GM12874 (cell line): ENCODE results near the gene ZNF780A.

Experiments used
- TF ChIP-seq, protein P1 (sequence below): IDR thresholded peaks from 2 replicates; pipeline ENCODE4 v1.5.1; 2011; ENCODE audit warnings: low read depth, mild to moderate bottlenecking, control low read depth, low read length, moderate library complexity; ENCODE audit not compliant: insufficient read depth

Gene ZNF780A

DNA sequence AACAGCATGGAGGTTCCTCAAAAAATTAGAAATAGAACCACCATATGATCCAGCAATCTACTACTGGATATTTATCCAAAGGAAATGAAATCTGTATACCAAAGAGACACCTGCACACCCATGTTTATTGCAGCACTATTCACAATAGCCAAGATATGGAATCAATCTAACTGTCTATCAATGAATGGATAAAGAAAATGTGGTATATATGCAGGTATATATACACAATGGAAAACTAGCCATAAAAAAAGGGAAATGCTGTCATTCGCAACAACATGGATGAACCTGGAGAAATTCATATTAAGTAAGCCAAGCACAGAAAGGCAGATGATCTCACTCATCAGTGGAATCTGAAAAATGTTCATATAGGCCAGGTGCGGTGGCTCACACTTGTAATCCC, 37.3 kb downstream of the ZNF780A start:
- TF ChIP-seq, protein P1, sequence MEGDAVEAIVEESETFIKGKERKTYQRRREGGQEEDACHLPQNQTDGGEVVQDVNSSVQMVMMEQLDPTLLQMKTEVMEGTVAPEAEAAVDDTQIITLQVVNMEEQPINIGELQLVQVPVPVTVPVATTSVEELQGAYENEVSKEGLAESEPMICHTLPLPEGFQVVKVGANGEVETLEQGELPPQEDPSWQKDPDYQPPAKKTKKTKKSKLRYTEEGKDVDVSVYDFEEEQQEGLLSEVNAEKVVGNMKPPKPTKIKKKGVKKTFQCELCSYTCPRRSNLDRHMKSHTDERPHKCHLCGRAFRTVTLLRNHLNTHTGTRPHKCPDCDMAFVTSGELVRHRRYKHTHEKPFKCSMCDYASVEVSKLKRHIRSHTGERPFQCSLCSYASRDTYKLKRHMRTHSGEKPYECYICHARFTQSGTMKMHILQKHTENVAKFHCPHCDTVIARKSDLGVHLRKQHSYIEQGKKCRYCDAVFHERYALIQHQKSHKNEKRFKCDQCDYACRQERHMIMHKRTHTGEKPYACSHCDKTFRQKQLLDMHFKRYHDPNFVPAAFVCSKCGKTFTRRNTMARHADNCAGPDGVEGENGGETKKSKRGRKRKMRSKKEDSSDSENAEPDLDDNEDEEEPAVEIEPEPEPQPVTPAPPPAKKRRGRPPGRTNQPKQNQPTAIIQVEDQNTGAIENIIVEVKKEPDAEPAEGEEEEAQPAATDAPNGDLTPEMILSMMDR, result no peak

DNA sequence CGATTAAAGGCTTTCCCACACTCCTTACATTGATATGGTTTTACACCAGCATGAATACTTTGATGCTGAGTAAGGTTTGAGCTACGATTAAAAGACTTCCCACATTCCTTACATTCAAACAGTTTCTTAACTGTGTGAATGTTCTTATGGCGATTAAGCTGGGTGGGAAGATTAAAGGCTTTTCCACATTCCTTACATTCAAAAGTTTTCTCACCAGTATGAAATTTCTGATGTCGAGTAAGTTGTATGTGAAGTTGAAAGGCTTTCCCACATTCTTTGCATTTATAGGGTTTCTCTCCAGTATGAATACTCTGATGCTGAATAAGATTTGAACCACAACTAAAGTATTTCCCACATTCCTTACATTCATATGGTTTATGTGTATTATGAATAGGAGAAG, 54.7 kb downstream of the ZNF780A start:
- TF ChIP-seq, protein P1, result no peak

DNA sequence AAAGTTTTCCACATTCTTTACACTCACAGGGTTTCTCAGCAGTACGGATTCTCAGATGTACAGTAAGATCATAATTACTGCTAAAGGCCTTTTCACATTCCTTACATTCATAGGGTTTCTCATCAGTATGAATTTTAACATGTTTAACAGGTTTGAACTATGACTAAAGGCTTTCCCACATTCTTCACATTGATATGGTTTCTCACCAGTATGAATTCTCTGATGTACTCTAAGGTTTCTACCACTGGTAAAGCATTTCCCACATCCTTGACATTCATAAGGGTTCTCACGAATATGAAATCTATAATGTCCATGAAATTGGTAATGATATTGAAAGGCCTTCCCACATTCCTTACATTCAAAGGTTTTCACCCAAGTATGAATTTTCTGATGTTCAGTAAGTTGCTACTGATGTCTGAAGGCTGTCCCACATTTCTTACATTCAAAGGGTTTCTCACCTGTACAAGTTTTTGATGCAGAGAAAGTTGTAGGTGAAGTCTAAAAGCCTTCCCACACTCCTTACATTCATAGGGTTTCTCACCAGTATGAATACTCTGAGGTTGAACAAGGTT, 56.7 kb downstream of the ZNF780A start:
- TF ChIP-seq, protein P1, result no peak

DNA sequence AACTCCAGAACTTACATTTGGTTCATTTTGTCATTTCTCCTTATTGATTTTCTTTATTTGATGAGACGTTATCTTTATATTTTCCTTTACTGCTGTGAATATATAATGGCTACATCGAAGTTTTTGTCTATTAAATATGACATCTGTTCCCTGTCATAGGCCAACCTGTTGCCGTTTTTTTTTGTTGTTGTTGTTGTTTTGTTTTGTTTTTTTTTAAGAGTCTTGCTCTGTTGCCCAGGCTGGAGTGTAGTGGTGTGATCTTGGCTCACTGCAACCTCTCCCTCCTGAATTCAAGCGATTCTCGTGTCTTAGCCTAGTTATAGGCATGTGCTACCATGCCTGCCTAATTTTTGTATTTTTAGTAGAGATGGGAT, 64.2 kb downstream of the ZNF780A start:
- TF ChIP-seq, protein P1, result no peak

DNA sequence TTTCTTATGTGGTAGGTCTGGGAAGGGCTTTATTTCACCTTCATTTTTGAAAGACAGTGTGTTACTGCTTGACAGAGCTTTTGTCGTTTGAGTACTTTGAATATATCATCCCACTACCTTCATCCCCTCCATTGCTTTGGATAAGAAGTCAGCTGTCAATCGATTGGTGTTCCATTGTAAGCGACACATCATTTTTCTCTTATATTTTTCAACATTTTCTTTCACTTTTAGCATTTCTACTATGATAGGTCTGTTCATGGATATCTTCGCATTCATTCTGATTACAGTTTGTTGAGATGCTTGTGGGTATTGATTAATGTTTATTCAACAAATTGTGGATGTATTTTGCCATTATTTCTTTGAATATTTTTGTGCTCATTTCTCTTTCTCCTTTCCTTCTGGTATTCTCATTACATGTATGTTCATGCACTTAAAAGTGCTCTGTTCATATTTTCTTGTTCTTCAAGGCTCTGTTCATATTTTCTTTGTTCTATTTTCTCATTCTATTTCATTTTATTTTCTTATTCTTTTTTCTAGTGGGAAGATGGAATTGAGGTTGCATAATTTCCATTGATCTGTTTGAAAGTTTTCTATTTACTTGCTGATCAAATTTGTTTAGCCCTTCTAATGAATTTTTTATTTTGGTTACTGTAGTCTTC, 64.7 kb downstream of the ZNF780A start:
- TF ChIP-seq, protein P1, result no peak

DNA sequence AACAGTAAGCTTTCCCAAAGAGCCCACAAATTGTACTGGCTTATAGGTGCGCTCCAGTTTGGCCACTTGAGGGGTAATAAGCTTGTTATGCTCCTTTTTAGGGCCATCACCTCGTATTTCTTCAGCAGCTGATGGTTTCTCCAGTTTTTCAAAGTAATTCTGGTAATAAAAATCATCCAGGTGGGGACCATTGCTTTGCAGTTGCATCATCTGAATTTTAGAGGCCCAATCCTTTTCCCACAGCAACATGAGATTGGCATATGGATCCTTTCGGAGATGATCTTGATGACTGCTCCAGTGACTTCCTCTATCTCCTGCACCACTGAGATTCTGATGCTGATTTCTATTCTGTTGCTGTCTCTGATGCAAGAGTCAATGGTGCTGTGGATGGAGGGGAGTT, 66.8 kb downstream of the ZNF780A start:
- TF ChIP-seq, protein P1, result no peak
